HG03025 (cell line): Measurements from ENCODE around the gene SECISBP2L.
"Not testable (repeated sequence)": the region's sequence is repeated elsewhere in the genome, so short reads cannot be mapped to it uniquely, and the experiment has no call there.

Experiments
- ATAC-seq: cut with Tn5 transposase; IDR thresholded peaks from one replicate; pipeline ENCODE4 v1.9.1; 2021; ENCODE audit warnings: mild to moderate bottlenecking, moderate library complexity; ENCODE audit not compliant: unreplicated experiment, low FRiP score

The SECISBP2L gene

GRCh38 chr15:49015896-49016295, 30.4 kb downstream of the SECISBP2L start:
- no peak for ATAC-seq

GRCh38 chr15:48999314-48999713, 46.9 kb downstream of the SECISBP2L start:
- no peak for ATAC-seq

- ATAC-seq = no peak
Measured at GRCh38 chr15:48996276-48996675, 50.0 kb downstream of the SECISBP2L start.

DNA sequence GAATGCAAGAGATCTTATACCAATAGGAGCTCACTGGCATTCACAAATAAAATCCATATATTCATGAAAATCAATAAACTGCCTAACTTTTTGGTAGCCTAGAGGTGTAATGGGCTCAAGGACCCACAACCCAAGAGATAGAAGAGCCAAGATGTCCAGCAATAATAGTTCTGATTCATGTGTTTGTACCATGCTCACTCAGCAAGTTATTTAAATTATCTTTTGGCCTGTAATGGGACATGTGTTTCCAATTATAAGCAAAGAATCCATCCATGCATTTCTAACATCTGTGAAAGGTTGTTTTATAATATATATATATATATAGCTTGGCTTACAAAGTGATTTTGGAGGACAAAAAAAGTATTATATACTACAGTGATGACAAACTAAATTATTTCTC, 52.9 kb downstream of the SECISBP2L start:
- ATAC-seq = no peak

- peak; percentile 74 for ATAC-seq
Measured at GRCh38 chr15:48992545-48992944, 53.7 kb downstream of the SECISBP2L start.

GRCh38 chr15:48992096-48992495, 54.1 kb downstream of the SECISBP2L start:
- no peak for ATAC-seq

- no peak for ATAC-seq
Measured at GRCh38 chr15:48989170-48989569, 57.1 kb downstream of the SECISBP2L start.

DNA sequence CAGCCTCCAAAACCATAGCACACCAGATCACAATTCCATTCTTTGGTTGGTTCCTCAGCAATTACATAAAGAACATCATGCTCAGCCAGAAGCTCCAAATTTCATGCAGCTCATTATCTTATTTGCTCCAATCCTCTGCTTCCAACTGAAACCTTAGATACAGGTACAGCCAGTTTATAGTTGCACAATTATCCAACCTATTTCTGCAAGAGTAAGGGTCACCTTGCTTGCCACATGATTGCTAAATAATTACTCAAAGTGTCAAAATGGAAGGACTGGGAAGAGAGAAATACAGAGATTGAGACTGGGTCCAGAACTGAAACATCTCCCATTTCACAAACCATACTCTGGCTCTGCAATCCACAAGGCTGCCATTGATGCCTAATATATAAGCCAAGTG, 59.1 kb downstream of the SECISBP2L start:
- no peak for ATAC-seq

DNA sequence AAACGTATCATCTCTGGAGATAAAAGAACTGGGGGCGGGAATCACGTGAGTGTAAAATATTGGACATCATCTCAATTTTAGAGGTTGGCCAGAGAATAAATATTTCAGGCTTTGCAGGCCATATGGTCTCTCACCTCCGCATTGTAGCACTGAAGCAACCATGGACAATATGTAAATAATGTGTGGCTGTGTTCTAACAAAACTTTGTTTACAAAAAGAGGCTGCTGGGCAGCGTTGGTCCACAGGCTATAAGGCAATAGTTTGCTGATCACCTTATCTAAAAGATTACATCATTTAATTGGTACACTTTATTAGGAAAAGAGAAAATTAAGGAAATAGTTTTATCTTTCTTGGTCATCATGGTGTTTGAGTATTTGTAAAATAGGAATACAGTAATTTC, 60.0 kb downstream of the SECISBP2L start:
- no peak for ATAC-seq

DNA sequence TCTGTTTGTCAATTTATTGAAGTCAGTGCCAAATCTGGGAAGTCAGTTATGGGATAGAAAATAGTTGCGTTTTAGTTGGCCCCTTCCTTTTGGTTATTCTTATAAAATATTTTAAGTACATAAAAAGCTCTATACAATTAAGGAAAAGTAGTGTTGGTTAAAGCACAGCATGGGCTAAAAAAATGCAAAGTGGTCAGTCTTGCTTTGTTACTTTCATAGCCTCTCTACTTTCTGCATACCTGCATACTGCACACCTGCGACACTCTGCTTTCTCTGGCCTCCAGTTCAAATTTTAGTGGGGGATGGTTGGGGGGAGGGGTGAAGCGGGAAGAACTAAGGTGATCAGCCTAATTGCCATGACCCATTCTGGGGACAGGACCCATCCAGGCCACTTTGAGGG, 60.7 kb downstream of the SECISBP2L start:
- no peak for ATAC-seq

DNA sequence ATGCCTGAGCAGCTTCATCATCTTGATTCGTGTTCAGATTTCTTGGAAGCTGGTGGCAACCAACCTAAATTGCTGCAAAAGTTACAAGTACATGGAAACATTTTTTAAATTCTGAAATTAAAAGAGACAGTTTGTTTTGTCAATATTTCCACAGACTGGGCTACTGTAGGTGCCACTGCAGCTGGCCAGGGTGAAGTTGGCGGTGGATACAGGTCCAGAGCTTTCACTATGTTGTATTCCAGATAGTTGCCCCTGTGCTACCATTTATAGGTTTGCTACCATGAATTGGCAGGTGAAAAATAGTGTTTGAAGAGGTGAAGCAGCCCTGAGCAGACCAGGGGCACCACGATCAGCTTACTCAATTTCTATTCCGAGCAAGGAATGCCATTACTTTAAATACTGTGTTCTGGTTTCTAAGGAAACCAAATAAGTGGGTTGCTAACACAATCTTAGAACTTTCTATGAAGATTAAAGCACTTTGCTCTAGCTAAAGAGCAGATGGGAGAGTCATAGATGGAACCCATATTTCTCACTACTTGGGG, 61.4 kb downstream of the SECISBP2L start:
- ATAC-seq = no peak

- ATAC-seq = no peak
Measured at GRCh38 chr15:48984021-48984710, 62.1 kb downstream of the SECISBP2L start.

- no peak for ATAC-seq
Measured at GRCh38 chr15:48983300-48983699, 62.9 kb downstream of the SECISBP2L start.

- no peak for ATAC-seq
Measured at GRCh38 chr15:48981941-48982340, 64.3 kb downstream of the SECISBP2L start.

- no peak for ATAC-seq
Measured at GRCh38 chr15:48978638-48979037, 67.6 kb downstream of the SECISBP2L start.

DNA sequence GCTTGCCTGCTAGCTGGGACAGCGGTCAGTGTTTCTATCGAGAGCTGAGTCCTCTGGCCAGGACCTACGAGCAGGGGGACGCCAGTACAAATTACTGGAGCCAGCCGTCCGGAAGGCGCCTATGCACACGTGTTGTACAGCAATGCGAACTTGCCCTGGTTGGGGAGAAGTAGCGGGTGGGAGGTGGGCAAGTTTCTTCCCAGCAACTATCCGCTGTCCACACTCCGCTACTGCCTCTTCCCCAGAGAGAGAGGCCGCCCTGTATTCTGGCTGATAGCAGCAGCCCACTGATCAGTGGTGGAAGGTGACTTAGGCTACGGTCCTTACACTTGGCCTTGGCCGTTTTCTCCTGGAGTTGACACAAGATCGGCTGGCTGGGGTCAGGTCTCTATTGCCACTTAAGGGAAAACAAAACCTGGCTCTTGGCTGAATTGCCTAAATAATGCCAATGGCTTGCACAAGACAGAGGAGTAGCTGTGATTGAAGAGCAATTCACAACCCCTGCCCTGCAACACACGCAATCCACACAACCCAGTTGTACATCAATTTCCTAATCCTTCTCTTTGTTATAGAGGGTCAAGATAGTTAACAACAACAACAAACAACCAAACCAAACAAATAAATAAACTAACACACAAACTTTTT, 69.7 kb downstream of the SECISBP2L start:
- ATAC-seq = no peak

DNA sequence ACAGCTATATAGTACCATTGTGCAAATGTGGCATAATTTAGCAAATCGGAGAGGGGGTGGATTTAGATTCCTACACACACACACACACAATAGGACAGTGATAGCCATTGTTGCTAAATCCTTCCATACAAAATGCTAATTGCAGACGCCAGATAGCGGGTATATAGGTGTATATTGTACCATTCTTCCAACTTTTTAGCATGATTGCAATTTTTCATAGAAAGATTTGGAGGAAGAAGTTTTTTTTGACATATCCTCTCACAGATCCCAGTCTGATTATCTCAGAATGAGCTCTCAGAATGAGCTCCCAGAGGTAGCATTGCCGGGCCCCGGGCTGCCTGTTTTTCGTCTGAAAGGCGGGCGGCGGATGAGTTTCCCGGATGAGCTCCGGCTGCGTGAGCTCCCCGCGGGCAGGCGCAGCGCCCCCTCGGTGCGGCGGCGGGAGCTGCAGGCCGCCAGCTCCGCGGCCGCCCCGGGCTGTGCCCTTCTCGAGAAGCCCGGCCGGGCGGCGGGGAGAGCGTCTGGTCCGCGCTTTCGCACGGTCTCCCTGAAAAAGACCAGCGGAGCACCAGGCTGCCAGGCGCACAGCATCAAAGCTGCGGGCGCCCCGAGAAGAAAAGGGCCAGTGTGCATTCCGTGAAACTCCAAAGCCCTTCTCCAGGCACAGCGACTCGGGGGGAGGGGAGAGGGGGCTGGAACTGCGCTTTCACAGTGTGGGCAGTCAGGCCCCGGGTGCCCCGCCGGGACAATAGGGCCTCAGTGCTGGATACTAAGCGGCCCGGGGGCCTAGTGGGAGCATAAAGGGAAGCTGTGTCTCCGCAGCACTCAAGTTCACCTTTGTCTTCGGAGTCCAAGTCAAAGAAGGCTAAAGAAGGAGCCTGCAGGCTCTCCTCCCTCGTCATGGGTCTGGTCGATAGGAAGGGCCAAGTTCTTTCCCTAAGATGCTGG, 70.5 kb downstream of the SECISBP2L start:
- ATAC-seq = peak; percentile 91

- no peak for ATAC-seq
Measured at GRCh38 chr15:48974882-48975281, 71.4 kb downstream of the SECISBP2L start.

GRCh38 chr15:48972750-48973503, 73.3 kb downstream of the SECISBP2L start:
- ATAC-seq = no peak

DNA sequence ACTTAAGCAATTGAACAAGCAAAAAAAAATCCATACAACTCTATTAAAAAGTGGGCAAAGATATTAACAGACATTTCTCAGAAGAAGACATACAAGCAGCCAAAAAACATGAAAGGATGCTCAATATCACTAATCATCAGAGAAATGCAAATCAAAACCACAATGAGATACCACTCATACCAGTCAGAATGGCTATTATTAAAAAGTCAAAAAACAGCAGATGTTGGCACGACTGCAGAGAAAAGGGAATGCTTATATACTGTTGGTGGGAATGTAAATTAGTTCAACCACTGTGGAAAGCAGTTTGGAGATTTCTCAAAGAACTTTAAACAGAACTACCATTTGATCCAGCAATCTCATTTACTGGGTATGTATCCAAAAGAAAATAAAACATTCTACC, 75.3 kb downstream of the SECISBP2L start:
- ATAC-seq = not testable (repeated sequence)
